GM18511 (cell line): Measurements from ENCODE around the gene BCL7B.
"Not testable (repeated sequence)": the region's sequence is repeated elsewhere in the genome, so short reads cannot be mapped to it uniquely, and the experiment has no call there.

Experiments
- ATAC-seq: cut with Tn5 transposase; IDR thresholded peaks from one replicate; pipeline ENCODE4 v1.9.1; 2021; ENCODE audit warnings: mild to moderate bottlenecking, moderate library complexity; ENCODE audit not compliant: unreplicated experiment

Gene BCL7B

DNA sequence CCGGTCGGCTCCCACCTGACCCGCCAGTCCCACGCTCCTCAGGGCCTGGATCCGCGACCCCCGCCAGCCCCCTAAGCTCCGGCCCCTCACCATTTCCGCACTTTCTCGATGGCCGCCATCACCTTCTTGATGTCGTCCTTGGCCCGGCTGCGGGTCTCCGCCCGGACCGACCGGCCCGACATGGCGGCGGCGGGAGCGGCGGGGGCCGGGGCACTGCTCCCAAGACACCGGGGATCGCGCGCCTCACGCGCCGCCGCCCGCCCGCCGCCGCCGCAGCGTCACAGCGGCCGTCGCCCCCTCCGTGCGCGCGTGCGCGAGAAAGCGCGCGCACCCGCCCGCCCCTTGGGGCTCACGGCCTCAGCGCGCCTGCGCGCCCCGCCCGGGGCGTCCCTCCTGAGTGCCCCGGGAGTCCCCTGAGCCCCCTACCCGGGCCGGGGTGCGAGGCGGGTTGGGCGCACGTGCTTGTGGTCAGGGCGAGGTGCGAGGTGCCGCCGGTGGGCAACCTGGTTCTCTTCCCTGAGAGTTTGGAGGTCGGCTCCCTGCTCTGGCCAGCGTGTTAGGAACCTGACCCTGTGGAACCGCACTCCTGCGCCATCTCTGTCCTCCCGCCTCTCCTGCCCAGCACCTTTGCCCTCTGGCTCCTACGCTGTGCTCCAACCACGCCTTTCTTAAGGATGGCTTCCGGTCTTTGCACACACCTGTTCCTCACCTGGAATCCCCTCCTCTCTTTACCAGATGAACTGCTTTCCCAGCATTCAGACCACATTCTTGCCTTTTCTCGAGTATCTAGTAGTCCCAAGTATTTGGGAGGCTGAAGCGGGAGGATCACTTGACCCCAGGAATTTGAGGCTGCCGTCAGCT, at the start of gene BCL7B:
Gene BCL7B (minus strand): TSS at position 294 of the 861 bp plus-strand sequence. CDS start 112 bp downstream, at position 182.
- peak; percentile 56 for ATAC-seq

DNA sequence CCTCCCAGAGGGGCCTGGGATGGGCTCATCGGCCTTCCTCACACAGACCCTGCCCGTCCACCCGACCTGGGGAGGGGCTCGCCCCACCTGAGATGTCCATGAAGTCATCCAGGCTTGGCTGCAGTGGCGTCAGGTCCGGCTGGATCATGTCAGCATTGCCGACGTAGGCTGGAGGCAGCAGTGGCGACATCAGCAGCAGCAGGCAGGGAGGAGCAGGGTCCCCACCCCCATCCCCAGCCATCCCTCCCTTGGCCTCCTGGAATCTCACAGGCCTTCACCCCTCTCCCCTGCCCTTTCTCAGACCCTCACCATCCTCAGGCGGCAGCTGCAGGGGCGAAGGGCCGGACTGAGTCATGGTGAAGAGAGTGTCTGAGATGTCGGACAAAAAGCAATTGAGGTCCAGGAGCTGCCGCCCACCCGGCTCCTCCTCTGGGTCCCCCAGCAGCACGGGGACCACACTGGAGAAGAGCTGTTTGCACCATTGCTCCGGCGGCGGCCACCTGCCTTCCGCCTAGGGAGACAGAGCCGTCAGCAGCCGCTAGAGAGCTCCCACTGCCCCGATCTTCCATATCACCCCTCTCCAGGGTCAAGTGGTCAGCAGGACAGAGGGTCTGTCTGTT, 48.2 kb upstream of the BCL7B start:
- no peak for ATAC-seq

GRCh38 chr7:73602721-73603651, 45.5 kb upstream of the BCL7B start:
- ATAC-seq, result no peak

GRCh38 chr7:73599916-73600315, 42.4 kb upstream of the BCL7B start:
- ATAC-seq, result no peak

DNA sequence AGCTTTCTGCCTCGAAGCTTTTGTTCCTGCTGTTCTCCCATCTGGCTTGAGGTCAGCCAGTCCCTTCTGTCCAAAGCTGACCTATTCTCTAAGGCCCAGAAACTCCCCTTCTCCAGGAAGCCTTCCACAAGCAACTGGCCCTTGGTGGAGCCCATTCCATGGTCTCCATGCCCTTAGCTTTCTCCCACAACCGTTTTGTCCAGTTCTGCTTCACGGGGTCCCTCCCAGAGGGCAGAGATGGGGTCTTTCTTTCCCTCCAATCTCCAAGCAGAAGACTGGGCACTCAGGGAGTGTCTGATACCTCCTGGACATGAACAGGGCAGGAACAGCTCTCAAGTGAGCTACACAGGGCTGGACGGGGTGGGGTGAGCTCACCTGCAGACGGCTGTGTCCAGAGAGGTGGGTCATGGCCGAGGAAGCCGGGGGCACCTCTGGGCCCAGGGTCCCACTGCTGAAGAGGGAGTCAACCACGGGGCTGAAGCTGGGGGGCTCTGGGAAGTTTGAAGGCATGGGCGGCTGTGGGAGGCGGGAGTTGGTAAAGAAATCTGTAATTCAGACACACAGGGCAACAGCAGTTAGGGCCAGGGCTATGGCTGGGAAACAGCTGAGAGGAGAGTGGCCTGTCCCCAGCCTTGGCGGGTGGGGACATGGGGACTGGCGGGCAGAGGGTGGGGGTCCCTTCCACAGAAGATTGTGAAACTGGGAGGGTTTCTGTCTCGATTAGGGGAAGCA, 41.8 kb upstream of the BCL7B start:
- ATAC-seq, result no peak

- no peak for ATAC-seq
These were observed 40.7 kb upstream of the BCL7B start for GRCh38 chr7:73597978-73598782.

DNA sequence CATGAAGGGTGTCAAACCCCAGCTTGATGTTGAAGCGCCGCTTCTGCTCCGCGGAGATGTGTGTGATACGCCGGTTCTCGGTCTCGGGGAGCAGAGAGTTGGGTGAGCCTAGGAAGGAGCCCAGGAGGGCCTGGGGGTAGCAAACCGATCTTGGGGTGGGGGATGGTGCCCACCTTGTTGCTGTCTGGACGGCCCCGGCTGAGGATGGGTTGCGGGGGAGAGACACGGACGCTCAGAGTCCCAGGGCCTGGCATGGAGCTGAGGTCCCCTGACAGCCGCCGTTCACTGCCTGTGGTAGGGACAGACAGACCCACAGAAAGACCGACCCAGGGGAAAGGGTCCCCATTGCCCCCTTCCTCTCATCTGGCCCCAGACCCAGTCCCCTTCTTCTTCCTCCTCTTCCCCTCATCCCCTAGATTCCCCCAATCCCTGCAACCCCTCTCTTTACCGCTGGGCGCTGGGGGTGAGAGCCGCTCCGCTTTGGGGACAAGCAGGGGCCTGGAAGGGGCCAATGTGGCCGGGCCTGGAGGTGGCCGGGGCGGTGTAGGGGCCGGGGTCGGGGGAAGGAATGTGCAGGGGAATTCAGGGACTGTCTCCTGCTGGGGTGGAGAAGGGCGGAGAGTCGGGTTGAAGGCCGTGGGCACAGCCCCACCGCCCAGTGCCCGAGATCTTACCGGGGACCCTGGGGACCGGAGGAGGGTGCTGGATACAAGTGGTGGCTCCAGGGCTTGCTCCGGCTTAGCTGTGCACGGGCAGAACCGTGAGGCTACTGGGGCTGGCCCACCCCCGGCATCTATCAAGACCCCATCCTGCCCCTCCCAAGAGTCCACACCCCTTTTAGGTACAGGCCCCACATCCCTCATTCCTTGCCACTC, 38.9 kb upstream of the BCL7B start:
- ATAC-seq, result no peak

DNA sequence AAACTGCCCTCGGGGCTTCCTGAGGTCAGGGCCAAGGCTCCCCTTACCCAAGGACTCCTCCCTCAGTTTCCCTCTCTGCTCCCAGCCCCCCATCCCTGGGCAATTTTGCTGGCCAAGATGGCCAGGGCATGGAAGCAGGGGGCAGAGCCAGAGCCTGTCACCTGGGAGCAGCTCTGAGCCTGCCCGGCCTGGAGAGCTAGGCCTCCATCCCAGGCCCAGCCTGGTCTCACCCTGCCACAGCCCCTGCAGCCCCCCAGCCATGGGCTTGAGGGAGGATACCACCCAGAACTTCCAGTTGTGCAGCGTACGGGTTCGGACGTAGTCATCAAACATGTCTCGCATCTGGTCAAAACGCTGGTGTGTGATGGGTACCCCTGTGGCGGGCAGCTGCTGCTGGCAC, 37.9 kb upstream of the BCL7B start:
- no peak for ATAC-seq

DNA sequence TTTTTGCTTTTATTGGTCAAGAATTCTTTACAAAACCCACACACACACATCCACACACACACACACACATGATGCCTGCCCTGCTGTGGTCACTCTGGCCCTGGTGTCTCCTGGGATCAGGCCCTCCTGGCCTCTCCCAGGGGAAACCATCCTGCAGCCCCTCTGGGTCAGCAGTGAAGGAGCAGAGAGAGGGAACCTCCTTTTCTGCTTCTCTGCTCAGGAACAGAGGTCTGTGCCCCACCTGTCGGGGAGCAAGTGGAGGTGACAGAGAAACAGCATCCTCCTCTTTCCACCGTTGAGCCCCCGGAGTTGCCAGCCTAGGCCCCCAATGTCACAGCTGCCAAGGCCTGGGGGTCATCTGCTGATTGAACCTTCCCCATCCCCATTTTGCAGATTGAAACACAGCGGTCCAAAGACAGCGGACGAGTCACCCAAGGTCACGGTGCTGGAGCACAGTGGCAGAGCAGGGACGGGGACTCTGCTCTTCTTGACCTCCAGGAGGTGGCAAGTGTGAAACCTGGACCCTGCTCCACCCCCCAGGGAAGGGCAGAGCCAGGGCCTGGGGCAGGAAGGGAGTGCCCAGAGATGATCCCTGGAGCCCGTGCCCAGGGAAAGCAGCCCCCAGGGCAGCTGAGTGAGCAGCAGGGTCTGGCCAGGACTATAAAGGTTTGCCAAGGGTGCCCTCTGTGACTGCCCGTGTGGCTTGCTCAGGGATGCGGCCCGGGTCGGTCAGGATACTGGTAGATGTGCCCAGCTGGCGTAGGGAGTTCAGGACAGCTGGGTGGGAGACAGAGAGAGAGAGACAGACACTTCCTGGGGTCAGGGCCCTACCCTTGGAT, 35.9 kb upstream of the BCL7B start:
- no peak for ATAC-seq

GRCh38 chr7:73586911-73587310, 29.4 kb upstream of the BCL7B start:
- ATAC-seq, result no peak

GRCh38 chr7:73585196-73585595, 27.7 kb upstream of the BCL7B start:
- no peak for ATAC-seq

- ATAC-seq, result no peak
These were observed 25.2 kb upstream of the BCL7B start for GRCh38 chr7:73582664-73583202.

GRCh38 chr7:73581006-73581405, 23.5 kb upstream of the BCL7B start:
- ATAC-seq, result not testable (repeated sequence)

GRCh38 chr7:73578342-73579128, 21.0 kb upstream of the BCL7B start, which contains the start of gene TBL2:
Gene TBL2 (minus strand): TSS chr7:73578579. CDS start chr7:73578549, 30 bp downstream.
- peak; percentile 91 for ATAC-seq

- peak; percentile 26 for ATAC-seq
These were observed 20.3 kb upstream of the BCL7B start for GRCh38 chr7:73577627-73578341.

DNA sequence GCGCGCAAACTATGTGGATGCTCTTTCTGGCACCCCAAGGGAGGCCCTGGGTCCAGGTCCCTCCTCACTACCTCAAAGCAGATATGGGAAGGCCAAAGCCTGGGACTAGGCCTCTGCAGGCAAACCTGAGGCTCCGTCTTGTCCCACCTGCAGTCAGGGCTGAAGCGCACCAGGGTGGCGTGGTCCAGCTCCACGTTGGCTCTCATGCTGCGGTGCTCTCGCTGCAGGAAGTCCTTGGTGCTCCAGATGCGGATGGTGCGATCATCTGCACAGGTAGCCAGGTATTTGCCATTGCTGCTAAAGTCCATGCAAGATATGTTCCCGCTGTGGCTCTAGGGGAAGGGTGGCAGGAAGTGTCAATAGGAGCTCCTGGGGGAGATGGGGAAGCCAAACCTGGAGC, 16.3 kb upstream of the BCL7B start:
- no peak for ATAC-seq
